ENCODE data around the gene DET1. TPM values are rescaled to one million over a fixed set of nuclear protein-coding genes. Genes with fewer than 3 reads are reported as not detected.

The DET1 gene
- polyA plus RNA-seq, 1 donor from 2014 or later, result 12.9 TPM

- no peak overlapping the region for H3K9ac ChIP-seq (ENCODE audit: low read length)
- no peak overlapping the region for H3K27ac ChIP-seq (ENCODE audit: low read length)
- H2AFZ ChIP-seq (ENCODE audit: low read depth, low read length), result no peak overlapping the region
These were observed 11.4 kb downstream of the DET1 start for GRCh38 chr15:88535100-88535499.

GRCh38 chr15:88533376-88533775, 13.1 kb downstream of the DET1 start:
- no peak for TF ChIP-seq POLR2AphosphoS5 (IDR thresholded peaks at IDR 0.05)
- TF ChIP-seq RAD21 (conservative IDR thresholded peaks at IDR 0.05), result no peak
- no peak for TF ChIP-seq TAF1 (IDR thresholded peaks at IDR 0.05; ENCODE audit: low read depth)
- no peak for TF ChIP-seq EP300 (conservative IDR thresholded peaks at IDR 0.05; ENCODE audit: poor library complexity, severe bottlenecking)
- no peak for TF ChIP-seq SMC3 (conservative IDR thresholded peaks at IDR 0.05; ENCODE audit: poor library complexity)
- no peak for TF ChIP-seq EZH2 (IDR thresholded peaks at IDR 0.05; ENCODE audit: borderline replicate concordance, insufficient read depth, low read length, poor library complexity, severe bottlenecking)
- no peak for TF ChIP-seq CTCF (IDR thresholded peaks at IDR 0.05; ENCODE audit: poor library complexity, severe bottlenecking)
- no peak for TF ChIP-seq MXI1 (conservative IDR thresholded peaks at IDR 0.05; ENCODE audit: poor library complexity, severe bottlenecking)
- Histone ChIP-seq H4K20me1 (ENCODE audit: insufficient read depth) (no peaks in the 10 kb centered on the region), H3K79me2 (replicated peaks; ENCODE audit: insufficient read depth, low read length) (peaks cover 13% of the 10 kb centered on the region)

More at GRCh38 chr15:88535100-88535499, 11.4 kb downstream of the DET1 start:
- H3K79me2 ChIP-seq (replicated peaks; ENCODE audit: insufficient read depth, low read length), result peaks cover 13% of the 10 kb centered on the region
- no peak for TF ChIP-seq EZH2 (IDR thresholded peaks at IDR 0.05; ENCODE audit: borderline replicate concordance, insufficient read depth, low read length, poor library complexity, severe bottlenecking)
- no peak for TF ChIP-seq SMC3 (conservative IDR thresholded peaks at IDR 0.05; ENCODE audit: poor library complexity)
- TF ChIP-seq REST (IDR thresholded peaks at IDR 0.05; ENCODE audit: borderline replicate concordance), result no peak
- TF ChIP-seq EP300 (conservative IDR thresholded peaks at IDR 0.05; ENCODE audit: poor library complexity, severe bottlenecking), result no peak
- no peak for TF ChIP-seq POLR2AphosphoS5 (IDR thresholded peaks at IDR 0.05)
- no peak for TF ChIP-seq CTCF (IDR thresholded peaks at IDR 0.05; ENCODE audit: poor library complexity, severe bottlenecking)
- no peak for TF ChIP-seq MXI1 (conservative IDR thresholded peaks at IDR 0.05; ENCODE audit: poor library complexity, severe bottlenecking)
- no peak for TF ChIP-seq RAD21 (conservative IDR thresholded peaks at IDR 0.05)
- no peak for TF ChIP-seq TAF1 (IDR thresholded peaks at IDR 0.05; ENCODE audit: low read depth)
- no peaks in the 10 kb centered on the region for H3K9me2 ChIP-seq (ENCODE audit: insufficient read depth, low read length)
- no peaks in the 10 kb centered on the region for H4K20me1 ChIP-seq (ENCODE audit: insufficient read depth)
- H3K4me2 ChIP-seq (ENCODE audit: low read length), result no peak overlapping the region
- H3F3A ChIP-seq (ENCODE audit: insufficient read depth, low read length, poor library complexity, severe bottlenecking), result no peaks in the 10 kb centered on the region
- peaks cover 10% of the 10 kb centered on the region for H3K36me3 ChIP-seq (ENCODE audit: insufficient read depth, low read length)
- no peaks in the 10 kb centered on the region for H3K27me3 ChIP-seq (ENCODE audit: insufficient read depth, low read depth, low read length)
- H3K4me3 ChIP-seq (ENCODE audit: low read length), result no peak overlapping the region
- no peaks in the 10 kb centered on the region for H3K9me3 ChIP-seq (ENCODE audit: low read length)

More at GRCh38 chr15:88533376-88533775, 13.1 kb downstream of the DET1 start:
- Histone ChIP-seq H3K9me3 (ENCODE audit: low read length) (no peaks in the 10 kb centered on the region), H3K27ac (ENCODE audit: low read length) (no peak overlapping the region), H3K4me3 (ENCODE audit: low read length) (no peak overlapping the region), H3K4me2 (ENCODE audit: low read length) (no peak overlapping the region), H3K9ac (ENCODE audit: low read length) (no peak overlapping the region), H3F3A (ENCODE audit: insufficient read depth, low read length, poor library complexity, severe bottlenecking) (no peaks in the 10 kb centered on the region), H3K36me3 (ENCODE audit: insufficient read depth, low read length) (peaks cover 10% of the 10 kb centered on the region), H3K9me2 (ENCODE audit: insufficient read depth, low read length) (no peaks in the 10 kb centered on the region), H2AFZ (ENCODE audit: low read depth, low read length) (no peak overlapping the region), H3K27me3 (ENCODE audit: insufficient read depth, low read depth, low read length) (no peaks in the 10 kb centered on the region)

Measured in neural cell (in vitro differentiated cells).